Measurements from ENCODE around the gene JUND.
A peak's percentile ranks its signal among the peaks of the same experiment; 100 is the strongest.

JUND gene

DNA sequence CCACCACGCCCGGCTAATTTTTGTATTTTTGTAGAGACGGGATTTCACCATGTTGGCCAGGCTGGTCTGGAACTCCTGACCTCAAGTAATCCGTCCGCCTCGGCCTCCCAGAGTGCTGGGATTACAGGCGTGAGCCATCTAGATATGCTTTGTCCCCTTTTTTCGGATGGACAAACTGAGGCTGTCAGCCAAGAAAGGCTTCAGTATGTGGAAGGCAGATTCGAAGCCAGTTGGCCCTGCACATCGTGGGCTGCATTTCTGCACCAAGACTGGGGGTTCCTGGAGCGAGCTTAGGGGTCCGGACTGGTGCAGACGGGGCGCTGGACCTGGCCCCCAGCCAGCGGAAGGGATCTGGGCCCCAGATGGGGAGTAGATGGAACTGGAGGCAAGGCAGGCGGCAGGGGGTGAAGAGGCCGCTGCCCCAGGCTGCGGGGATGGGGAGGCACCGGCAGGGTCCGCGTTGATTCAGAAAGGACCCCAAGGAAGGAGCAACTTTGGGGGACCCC is 9.7 kb upstream of the JUND start:
- DNase-seq (ENCODE audit: low read depth in 2 of 3, low spot score in 1 of 3), result no peak

- peak; percentile 90 to 96 (median 92) for DNase-seq (ENCODE audit: low read depth in 2 of 3, low spot score in 1 of 3)
Measured at GRCh38 chr19:18290302-18291018, 9.0 kb upstream of the JUND start.

GRCh38 chr19:18289471-18290301 is 8.3 kb upstream of the JUND start:
- no peak for DNase-seq (ENCODE audit: low read depth in 2 of 3, low spot score in 1 of 3)

DNA sequence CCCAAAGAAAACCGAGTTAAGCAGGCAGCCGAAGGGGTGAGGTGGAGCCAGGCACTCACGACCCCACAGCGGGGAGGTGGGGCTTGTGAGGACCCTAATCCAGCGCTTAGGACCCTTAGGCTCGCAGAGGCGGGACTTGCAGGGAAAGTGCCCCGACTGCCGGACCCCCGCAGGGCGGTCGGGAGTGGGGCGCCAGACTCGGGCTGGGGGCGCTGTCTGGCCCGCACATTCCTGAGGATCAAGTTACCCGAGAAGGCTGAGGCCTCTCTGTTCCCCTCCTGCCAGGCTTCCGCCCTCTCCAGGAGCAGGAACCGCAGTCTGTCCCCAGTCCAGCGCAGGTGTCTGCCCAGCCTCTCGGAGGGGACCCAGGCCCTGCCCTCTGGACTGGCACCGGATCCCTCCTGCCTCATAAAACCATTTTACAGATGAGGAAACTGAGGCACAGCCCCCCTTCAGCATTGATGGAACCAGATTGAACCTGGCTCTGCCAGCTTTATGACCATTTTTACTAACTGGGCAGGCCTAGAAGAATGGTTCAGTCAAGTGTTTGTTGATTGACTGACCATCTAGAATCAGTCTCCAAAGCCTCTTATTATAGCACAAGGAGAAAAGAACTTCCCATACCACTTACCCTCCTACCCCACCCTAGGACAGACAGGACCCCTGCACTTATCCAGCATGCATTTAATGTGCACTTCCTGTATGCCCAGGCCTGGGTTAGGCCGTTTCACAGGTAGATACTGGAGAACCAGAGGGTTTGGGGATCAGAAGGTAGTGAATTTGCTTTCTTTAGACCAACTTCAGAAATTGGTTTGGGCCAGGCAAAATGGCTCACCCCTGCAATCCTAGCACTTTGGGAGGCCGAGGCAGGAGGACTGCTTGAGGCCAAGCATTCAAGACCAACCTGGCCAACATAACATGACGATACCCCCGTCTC is 6.7 kb upstream of the JUND start:
- no peak for DNase-seq (ENCODE audit: low read depth in 2 of 3, low spot score in 1 of 3)

- no peak for DNase-seq (ENCODE audit: low read depth in 2 of 3, low spot score in 1 of 3)
Measured at GRCh38 chr19:18286973-18287635, 5.7 kb upstream of the JUND start.

DNA sequence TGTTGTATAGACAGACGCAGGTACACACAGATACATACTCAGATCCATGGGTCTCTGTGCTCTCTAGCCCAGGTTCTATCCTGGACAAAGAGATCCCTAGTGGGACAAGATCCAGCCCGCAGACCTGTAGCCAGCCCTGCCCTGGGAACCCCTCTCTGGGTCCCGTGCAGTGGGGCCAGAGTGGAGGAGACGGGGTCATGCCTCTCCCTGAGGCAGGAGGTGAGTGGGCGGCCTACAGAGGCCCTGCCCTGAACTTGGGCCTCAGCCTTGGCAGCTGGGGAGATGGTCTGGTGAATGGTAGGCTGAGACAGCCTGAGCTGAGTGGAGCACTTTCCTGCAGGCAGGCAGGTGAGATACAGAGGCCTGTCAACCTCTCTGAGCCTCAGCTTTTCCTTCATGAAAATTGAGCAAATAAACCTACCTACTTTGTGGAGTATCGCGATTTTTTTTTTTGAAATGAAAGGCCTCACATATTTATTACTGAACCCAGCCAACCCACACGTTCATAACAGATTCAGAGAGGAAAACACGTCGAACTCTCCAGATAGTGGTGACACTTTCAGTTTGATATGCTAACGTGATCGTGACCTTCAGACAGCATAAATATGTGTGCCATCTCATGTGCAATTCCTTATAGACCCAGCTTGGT is 3.4 kb upstream of the JUND start:
- peak in 2 of 3 donors; percentile 50 to 52 for DNase-seq (ENCODE audit: low read depth in 2 of 3, low spot score in 1 of 3)

DNA sequence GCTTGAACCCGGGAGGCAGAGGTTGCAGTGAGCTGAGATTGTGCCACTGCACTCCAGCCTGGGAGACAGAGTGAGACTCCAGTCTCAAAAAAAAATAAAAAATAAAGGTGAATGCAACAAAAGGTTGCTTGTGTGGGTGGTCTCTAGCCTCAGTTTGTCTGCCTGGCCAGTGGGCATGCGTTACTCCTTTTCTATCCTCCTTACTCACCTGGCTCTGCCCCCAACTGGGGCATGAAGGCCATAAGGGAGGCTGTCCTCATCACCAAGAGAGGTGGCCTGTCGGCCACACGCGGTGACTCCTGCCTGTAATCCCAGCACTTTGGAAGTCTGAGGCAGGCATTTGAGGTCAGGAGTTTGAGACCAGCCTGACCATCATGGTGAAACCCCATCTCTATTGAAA is 1.9 kb upstream of the JUND start:
- no peak for DNase-seq (ENCODE audit: low read depth in 2 of 3, low spot score in 1 of 3)

DNA sequence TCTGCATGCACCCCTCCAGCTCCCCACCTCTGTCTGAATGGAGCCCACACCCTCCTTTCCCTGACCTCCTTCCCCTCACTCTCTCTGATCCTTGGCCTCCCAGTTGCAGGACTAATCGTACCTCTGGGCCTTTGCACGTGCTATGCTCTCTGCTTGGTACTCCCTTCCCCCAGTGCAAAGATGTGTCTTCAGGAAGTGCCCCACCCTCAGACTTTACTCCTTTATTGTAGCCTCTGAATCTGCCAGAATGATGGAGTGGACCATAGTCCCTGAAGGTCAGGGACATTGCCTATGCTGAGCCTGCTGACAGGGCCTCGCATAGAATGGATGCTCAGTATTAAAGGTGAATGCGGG is 1.3 kb upstream of the JUND start:
- no peak for DNase-seq (ENCODE audit: low read depth in 2 of 3, low spot score in 1 of 3)

- no peak for DNase-seq (ENCODE audit: low read depth in 2 of 3, low spot score in 1 of 3)
Measured at GRCh38 chr19:18282021-18282787, 782 bp upstream of the JUND start.

DNA sequence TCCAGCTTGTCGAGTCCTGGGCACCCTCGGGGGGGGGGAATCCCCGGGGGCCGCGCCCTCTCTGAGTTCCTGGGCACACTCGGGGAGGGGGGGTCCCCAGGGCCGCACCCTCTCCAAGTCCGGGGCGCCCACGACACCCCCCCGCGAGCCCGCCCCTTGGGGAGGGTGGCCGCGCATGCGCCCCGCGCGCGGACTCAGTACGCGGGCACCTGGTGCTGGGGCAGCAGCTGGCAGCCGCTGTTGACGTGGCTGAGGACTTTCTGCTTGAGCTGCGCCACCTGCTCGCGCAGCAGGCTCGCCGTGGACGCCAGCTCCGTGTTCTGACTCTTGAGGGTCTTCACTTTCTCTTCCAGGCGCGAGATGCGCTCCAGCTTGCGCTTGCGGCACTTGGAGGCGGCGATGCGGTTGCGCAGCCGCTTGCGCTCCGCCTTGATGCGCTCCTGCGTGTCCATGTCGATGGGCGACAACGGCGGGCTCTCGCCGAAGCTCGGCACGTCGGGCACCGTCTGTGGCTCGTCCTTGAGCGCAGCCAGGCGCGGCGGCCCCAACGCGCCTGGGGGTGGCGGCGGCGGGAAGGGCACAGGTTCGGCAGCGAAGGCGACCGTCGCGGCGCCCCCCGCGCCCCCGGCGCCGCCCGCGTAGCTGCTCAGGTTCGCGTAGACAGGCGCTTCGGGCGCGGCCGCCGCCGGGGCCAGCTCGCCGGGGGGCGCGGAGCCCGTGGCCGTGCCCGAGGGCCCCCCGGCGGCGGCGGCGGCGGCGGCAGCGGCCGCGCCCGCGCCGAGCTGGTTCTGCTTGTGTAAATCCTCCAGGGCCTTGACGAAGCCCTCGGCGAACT is 958 bp downstream of the JUND start:
- DNase-seq (ENCODE audit: low read depth in 2 of 3, low spot score in 1 of 3), result peak in 1 of 3 donors; percentile 65

DNA sequence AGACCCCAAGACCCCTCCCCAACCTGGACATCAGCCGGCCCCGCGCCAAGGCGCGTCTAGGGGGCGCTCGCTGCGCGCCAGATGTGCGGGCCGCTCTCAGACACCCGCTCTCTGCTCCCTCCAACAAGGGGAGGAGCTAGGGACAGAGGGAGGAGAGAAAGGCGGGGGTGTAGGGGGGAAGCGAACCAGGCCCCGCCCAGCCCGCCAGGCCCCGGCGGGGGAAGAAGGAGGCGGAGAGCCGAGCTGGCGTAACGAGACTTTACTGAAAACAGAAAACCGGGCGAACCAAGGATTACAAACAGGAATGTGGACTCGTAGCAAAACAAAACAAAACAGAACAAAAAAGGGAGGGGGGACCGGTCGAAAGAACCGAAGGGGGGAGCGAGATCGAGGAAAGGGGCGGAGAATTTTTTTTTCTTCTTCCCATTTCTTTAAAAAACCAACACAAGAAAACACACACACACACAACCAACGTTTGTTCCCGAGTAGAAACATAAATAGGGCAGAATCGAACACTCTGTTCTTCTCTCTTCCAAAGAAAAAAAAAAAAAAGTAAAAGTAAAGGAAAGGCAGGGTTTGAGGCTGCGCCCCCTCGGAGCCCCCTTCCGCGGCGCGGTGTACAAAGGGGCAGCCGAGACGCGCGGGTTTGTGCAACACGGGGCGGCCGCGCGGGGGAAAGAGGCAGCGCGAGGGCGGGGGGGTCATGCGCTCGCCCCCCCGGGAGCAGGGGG is 1.7 kb downstream of the JUND start:
- DNase-seq (ENCODE audit: low read depth in 2 of 3, low spot score in 1 of 3), result peak; percentile 84 to 88 (median 86)

DNA sequence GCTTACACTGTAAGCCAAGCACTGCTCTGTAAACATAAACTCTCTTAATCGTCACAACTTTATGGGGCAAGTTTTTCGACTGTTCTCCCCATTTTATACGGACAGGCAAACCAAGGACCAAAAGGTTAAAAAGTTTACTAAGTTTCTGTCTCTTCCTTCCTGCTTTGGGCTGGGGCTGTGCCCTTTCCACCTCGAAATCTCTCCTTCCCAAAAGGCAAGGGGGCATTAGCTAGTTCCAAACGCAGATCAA is 2.2 kb downstream of the JUND start:
- DNase-seq (ENCODE audit: low read depth in 2 of 3, low spot score in 1 of 3), result no peak

DNA sequence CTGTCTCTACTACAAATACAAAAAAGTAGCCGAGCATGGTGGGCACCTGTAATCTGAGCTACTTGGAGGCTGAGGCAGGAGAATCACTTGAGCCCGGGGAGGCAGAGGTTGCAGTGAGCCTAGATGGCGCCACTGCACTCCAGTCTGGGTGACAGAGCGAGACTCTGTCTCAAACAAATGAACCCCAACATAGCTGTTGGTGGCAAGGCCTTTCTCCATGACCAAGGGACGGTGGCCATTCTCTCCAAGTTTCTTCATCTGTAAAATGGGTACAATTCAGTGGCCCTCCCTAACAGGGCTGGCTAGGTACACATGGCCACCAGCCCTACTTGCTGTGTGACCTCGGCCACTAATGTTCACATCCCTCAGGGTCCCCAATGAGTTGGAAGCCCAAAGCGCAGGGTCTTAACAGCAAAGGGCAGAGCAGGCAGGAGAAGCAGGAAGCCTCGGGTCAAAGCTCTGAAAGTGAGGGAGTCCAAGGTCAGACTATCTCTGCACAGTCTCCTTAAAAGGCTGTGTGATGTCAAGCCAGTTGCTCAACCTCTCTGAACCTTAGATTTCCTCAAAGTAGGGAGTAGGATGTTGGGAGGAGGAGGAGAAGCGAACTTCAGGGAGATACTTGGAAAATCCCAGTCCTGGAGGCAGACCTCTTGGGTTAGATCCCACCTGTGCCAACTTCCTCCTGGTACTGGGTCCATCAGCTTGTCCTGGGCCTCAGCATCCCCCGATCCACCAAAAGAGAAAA is 2.7 kb downstream of the JUND start:
- DNase-seq (ENCODE audit: low read depth in 2 of 3, low spot score in 1 of 3), result peak in 1 of 3 donors; percentile 33

- no peak for DNase-seq (ENCODE audit: low read depth in 2 of 3, low spot score in 1 of 3)
Measured at GRCh38 chr19:18274781-18275356, 6.6 kb downstream of the JUND start.

GRCh38 chr19:18274219-18274780 is 7.1 kb downstream of the JUND start, which contains the start of gene IQCN:
Gene IQCN (minus strand): TSS chr19:18274452. CDS start chr19:18269478, 4,974 bp downstream.
- no peak for DNase-seq (ENCODE audit: low read depth in 2 of 3, low spot score in 1 of 3)

DNA sequence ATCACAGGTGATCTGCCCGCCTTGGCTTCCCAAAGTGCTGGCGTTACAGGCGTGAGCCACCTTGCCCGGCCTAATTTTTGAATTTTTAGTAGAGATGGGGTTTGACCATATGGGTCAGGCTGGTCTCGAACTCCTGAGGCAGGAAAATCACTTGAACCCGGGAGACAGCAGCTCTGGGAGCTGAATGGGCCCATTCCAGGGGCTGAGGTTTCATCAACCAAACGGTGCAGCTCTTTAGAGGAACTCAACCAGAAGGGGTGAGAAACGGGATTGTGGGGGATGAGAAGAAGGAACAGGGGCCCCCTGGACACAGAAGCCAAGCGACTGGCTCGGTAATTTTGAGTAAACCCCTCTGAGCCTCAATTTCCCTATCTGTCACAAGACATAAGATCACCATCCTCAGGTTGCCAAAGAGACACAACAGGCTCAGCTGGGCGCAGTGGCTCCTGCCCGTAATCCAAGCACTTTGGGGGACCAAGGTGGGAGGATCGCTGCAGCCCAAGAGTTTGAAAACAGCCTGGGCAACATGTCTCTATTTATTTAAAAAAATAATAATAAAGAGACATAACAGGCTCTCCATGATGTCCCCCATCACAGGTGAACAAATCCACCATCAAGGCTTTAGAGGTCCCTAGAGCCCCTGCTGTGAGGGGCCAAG is 7.7 kb downstream of the JUND start:
- no peak for DNase-seq (ENCODE audit: low read depth in 2 of 3, low spot score in 1 of 3)

All from stimulated activated CD4-positive, alpha-beta T cell treated with anti-CD3 and anti-CD28 coated beads, Interleukin-12 subunit alpha, Interleukin-12 subunit beta, amount 100 ng/mL, for 48 hours (primary cell).